Measurements from ENCODE around the gene HINT1. TPM values are rescaled to one million over a fixed set of nuclear protein-coding genes. Genes with fewer than 3 reads are reported as not detected.
A peak's percentile ranks its signal among the peaks of the same experiment; 100 is the strongest.
"Not testable (repeated sequence)": the region's sequence is repeated elsewhere in the genome, so short reads cannot be mapped to it uniquely, and the experiment has no call there.

The HINT1 gene
- total RNA-seq, 5 donors from 2014 or later (not counting 1 experiment from before 2014, with no cell fraction given): 204 to 240 (median 238) TPM

DNA sequence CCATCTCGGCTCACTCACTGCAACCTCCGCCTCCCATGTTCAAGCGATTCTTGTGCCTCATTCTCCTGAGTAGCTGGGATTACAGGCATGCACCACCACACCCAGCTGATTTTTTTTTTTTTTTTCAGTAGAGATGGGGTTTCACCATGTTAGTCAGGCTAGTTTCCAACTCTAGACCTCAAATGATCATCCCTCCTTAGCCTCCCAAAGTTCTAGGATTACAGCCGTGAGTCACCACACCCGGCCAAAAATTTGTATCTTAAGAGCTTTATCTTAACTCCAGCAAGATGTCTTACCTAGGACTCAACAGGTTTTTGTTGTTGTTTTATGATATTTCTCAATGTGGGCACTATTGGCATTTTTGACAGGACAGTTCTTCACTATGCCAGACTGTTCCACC lies 33.6 kb upstream of the HINT1 start:
- Histone ChIP-seq H3K27ac (ENCODE audit: low read length) (no peak overlapping the region), H3K4me3 (ENCODE audit: control insufficient read depth in 1 of 2, extremely low read depth in 1 of 2, low read length in 1 of 2) (no peak overlapping the region), H3K27me3 (replicated peaks in 1 of 2; ENCODE audit: control insufficient read depth in 2 of 2, extremely low read depth in 1 of 2, insufficient read depth in 2 of 2, low read length in 1 of 2) (no peaks in the 10 kb centered on the region), H3K9me3 (no peaks in the 10 kb centered on the region), H3K36me3 (ENCODE audit: control insufficient read depth in 2 of 2, extremely low read depth in 1 of 2, insufficient read depth in 1 of 2, low read length in 1 of 2) (peaks cover 0 to 3% of the 10 kb centered on the region in 2 donors), H3K4me1 (ENCODE audit: control insufficient read depth in 1 of 2, extremely low read depth in 1 of 2, insufficient read depth in 2 of 2, low read length in 2 of 2) (no peaks in the 10 kb centered on the region)
- ChIA-PET CTCF (interaction anchor here in 1 of 2 donors (1.2 kb wide), 1 partner anchor 10 kb away, joined by 7 read pairs; no protein-coding TSS in a partner anchor), POLR2A (interaction anchor here (0.6 kb wide), 2 partner anchors 11 to 16 kb away, joined by 3 to 8 read pairs; no protein-coding TSS in a partner anchor)
- WGBS (ENCODE audit: insufficient coverage): no CpG with 5 or more reads among the region's 5 CpGs
- Mint-ChIP-seq H3K36me3 (peaks cover 17% of the 10 kb centered on the region), H3K4me1 (peaks cover 7 to 9% (median 8%) of the 10 kb centered on the region in 3 donors), H3K9me3 (no peaks in the 10 kb centered on the region), H3K4me3 (no peak overlapping the region), H3K27me3 (no peaks in the 10 kb centered on the region), H3K27ac (no peak overlapping the region)
- ATAC-seq (replicated peaks in 1 of 4) (no peak), DNase-seq (no peak)

GRCh38 chr5:131196331-131196730 lies 31.3 kb upstream of the HINT1 start:
- ATAC-seq (replicated peaks in 1 of 4): no peak
- 100% methylated on average over 3 of the region's 4 CpGs for WGBS (ENCODE audit: insufficient coverage)
- no peaks in the 10 kb centered on the region for H3K27me3 Mint-ChIP-seq
- H3K4me1 Mint-ChIP-seq: peaks cover 7 to 9% (median 8%) of the 10 kb centered on the region in 3 donors
- H3K9me3 ChIP-seq: no peaks in the 10 kb centered on the region
- H3K4me3 ChIP-seq (ENCODE audit: control insufficient read depth in 1 of 2, extremely low read depth in 1 of 2, low read length in 1 of 2): no peak overlapping the region
- H3K36me3 Mint-ChIP-seq: peaks cover 16% of the 10 kb centered on the region
- ChIA-PET POLR2A (interaction anchor here (0.6 to 0.7 kb wide), 3 partner anchors 8 to 22 kb away, joined by 3 to 8 read pairs (median 4); no protein-coding TSS in a partner anchor), CTCF (interaction anchor here in 1 of 2 donors (0.7 kb wide), 1 partner anchor 18 kb away, joined by 4 read pairs; no protein-coding TSS in a partner anchor)
- H3K9me3 Mint-ChIP-seq: no peaks in the 10 kb centered on the region
- no peaks in the 10 kb centered on the region for H3K27me3 ChIP-seq (replicated peaks in 1 of 2; ENCODE audit: control insufficient read depth in 2 of 2, extremely low read depth in 1 of 2, insufficient read depth in 2 of 2, low read length in 1 of 2)
- no peak overlapping the region for H3K4me3 Mint-ChIP-seq
- H3K36me3 ChIP-seq (ENCODE audit: control insufficient read depth in 2 of 2, extremely low read depth in 1 of 2, insufficient read depth in 1 of 2, low read length in 1 of 2): peaks cover 0 to 3% of the 10 kb centered on the region in 2 donors
- no peak overlapping the region for H3K27ac ChIP-seq (ENCODE audit: low read length)
- H3K4me1 ChIP-seq (ENCODE audit: control insufficient read depth in 1 of 2, extremely low read depth in 1 of 2, insufficient read depth in 2 of 2, low read length in 2 of 2): no peaks in the 10 kb centered on the region
- no peak for DNase-seq
- no peak overlapping the region for H3K27ac Mint-ChIP-seq

GRCh38 chr5:131195696-131196095 lies 30.6 kb upstream of the HINT1 start:
- no peaks in the 10 kb centered on the region for H3K27me3 ChIP-seq (replicated peaks in 1 of 2; ENCODE audit: control insufficient read depth in 2 of 2, extremely low read depth in 1 of 2, insufficient read depth in 2 of 2, low read length in 1 of 2)
- H3K4me1 Mint-ChIP-seq: peaks cover 7 to 9% (median 8%) of the 10 kb centered on the region in 3 donors
- peaks cover 0 to 3% of the 10 kb centered on the region in 2 donors for H3K36me3 ChIP-seq (ENCODE audit: control insufficient read depth in 2 of 2, extremely low read depth in 1 of 2, insufficient read depth in 1 of 2, low read length in 1 of 2)
- DNase-seq: no peak
- H3K4me3 Mint-ChIP-seq: no peak overlapping the region
- H3K36me3 Mint-ChIP-seq: peaks cover 16% of the 10 kb centered on the region
- H3K4me1 ChIP-seq (ENCODE audit: control insufficient read depth in 1 of 2, extremely low read depth in 1 of 2, insufficient read depth in 2 of 2, low read length in 2 of 2): no peaks in the 10 kb centered on the region
- no peak overlapping the region for H3K4me3 ChIP-seq (ENCODE audit: control insufficient read depth in 1 of 2, extremely low read depth in 1 of 2, low read length in 1 of 2)
- no peak for ATAC-seq (replicated peaks in 1 of 4)
- H3K9me3 ChIP-seq: no peaks in the 10 kb centered on the region
- CTCF ChIA-PET: interaction anchor here in 1 of 2 donors (0.6 kb wide), 1 partner anchor 19 kb away, joined by 3 read pairs; no protein-coding TSS in a partner anchor
- POLR2A ChIA-PET: interaction anchor here in 1 of 2 donors (0.7 kb wide), 1 partner anchor 10 kb away, joined by 8 read pairs; no protein-coding TSS in a partner anchor
- H3K27ac ChIP-seq (ENCODE audit: low read length): no peak overlapping the region
- no peaks in the 10 kb centered on the region for H3K9me3 Mint-ChIP-seq
- H3K27ac Mint-ChIP-seq: peak overlapping the region in 1 of 2 donors; percentile 66
- no peaks in the 10 kb centered on the region for H3K27me3 Mint-ChIP-seq

DNA sequence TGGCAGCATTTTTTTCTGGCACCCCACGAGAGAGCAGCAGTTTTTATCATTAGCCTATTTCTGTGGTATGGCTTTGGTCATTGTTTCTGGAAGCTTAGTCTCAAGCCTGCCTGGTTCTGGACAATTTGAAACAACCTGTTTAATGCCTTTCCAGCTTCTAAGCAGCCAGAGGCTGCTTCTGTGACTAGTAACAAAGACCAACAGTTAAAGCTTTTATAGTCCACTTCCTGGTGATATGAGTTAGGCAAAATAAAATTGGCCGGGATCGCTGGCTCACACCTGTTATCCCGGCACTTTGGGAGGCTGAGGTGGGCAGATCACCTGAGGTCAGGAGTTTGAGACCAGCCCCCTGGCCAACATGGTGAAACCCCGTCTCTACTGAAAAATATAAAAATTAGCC lies 29.7 kb upstream of the HINT1 start:
- Mint-ChIP-seq H3K27ac (peak overlapping the region in 1 of 2 donors; percentile 25), H3K4me1 (peaks cover 7 to 9% (median 8%) of the 10 kb centered on the region in 3 donors), H3K4me3 (no peak overlapping the region), H3K9me3 (no peaks in the 10 kb centered on the region), H3K36me3 (peaks cover 14% of the 10 kb centered on the region), H3K27me3 (no peaks in the 10 kb centered on the region)
- Histone ChIP-seq H3K4me3 (ENCODE audit: control insufficient read depth in 1 of 2, extremely low read depth in 1 of 2, low read length in 1 of 2) (no peak overlapping the region), H3K4me1 (ENCODE audit: control insufficient read depth in 1 of 2, extremely low read depth in 1 of 2, insufficient read depth in 2 of 2, low read length in 2 of 2) (no peaks in the 10 kb centered on the region), H3K27ac (ENCODE audit: low read length) (no peak overlapping the region), H3K36me3 (ENCODE audit: control insufficient read depth in 2 of 2, extremely low read depth in 1 of 2, insufficient read depth in 1 of 2, low read length in 1 of 2) (peaks cover 0 to 3% of the 10 kb centered on the region in 2 donors), H3K27me3 (replicated peaks in 1 of 2; ENCODE audit: control insufficient read depth in 2 of 2, extremely low read depth in 1 of 2, insufficient read depth in 2 of 2, low read length in 1 of 2) (no peaks in the 10 kb centered on the region), H3K9me3 (no peaks in the 10 kb centered on the region)
- DNase-seq (no peak), ATAC-seq (replicated peaks in 1 of 4) (no peak)
- ChIA-PET CTCF (no interaction called here), POLR2A (no interaction called here)
- 100% methylated on average over 4 of the region's 5 CpGs for WGBS (ENCODE audit: insufficient coverage)

DNA sequence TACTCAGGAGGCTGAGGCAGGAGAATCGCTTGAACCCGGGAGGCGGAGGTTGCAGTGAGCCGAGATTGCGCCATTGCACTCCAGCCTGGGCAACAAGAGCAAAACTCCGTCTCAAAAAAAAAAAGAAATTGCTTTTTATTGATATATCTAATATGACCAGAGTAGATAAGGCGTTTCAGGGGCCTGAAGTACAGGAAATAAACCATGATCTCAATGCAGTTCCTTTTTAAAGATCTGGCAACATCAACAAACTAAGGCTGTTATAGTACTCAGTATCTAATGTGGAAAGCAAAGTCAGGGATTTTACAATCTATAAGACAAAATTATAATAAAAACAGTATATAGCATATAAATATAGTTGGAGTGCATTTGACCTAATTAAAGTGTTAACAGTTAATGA lies 28.8 kb upstream of the HINT1 start:
- H3K36me3 Mint-ChIP-seq: peaks cover 20% of the 10 kb centered on the region
- DNase-seq; H3K4me3 Mint-ChIP-seq; H3K27ac ChIP-seq (ENCODE audit: low read length); H3K36me3 ChIP-seq (ENCODE audit: control insufficient read depth in 2 of 2, extremely low read depth in 1 of 2, insufficient read depth in 1 of 2, low read length in 1 of 2); CTCF ChIA-PET; H3K4me1 ChIP-seq (ENCODE audit: control insufficient read depth in 1 of 2, extremely low read depth in 1 of 2, insufficient read depth in 2 of 2, low read length in 2 of 2); ATAC-seq (replicated peaks in 1 of 4); H3K4me3 ChIP-seq (ENCODE audit: control insufficient read depth in 1 of 2, extremely low read depth in 1 of 2, low read length in 1 of 2); H3K27me3 ChIP-seq (replicated peaks in 1 of 2; ENCODE audit: control insufficient read depth in 2 of 2, extremely low read depth in 1 of 2, insufficient read depth in 2 of 2, low read length in 1 of 2); H3K4me1 Mint-ChIP-seq; H3K9me3 ChIP-seq; H3K27ac Mint-ChIP-seq; H3K9me3 Mint-ChIP-seq; H3K27me3 Mint-ChIP-seq: not testable (repeated sequence)
- WGBS (ENCODE audit: insufficient coverage): no CpG with 5 or more reads among the region's 7 CpGs
- POLR2A ChIA-PET: interaction anchor here in 1 of 2 donors (0.6 kb wide), 1 partner anchor 42 kb away, joined by 3 read pairs; no protein-coding TSS in a partner anchor

DNA sequence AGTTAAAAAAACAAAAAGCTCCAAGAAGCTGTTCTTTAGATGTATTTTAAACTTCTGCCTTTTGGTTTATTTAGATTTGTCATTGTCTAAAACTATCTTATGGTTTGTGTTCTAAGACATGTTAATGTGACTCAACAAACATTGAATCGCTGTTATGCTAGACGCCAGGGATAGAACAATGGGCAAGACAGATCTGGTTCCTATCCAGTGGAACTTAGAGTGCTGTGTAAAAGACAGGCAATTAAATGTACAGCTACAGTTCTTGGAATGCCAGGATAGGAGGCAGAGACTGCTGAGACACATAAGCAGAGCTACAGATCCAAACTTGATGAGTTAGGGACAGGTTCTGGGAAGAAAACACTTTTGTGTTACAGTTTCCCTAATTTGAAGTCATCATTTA lies 28.1 kb upstream of the HINT1 start:
- CTCF ChIA-PET: no interaction called here
- Histone ChIP-seq H3K9me3 (no peaks in the 10 kb centered on the region), H3K27ac (ENCODE audit: low read length) (no peak overlapping the region), H3K27me3 (replicated peaks in 1 of 2; ENCODE audit: control insufficient read depth in 2 of 2, extremely low read depth in 1 of 2, insufficient read depth in 2 of 2, low read length in 1 of 2) (no peaks in the 10 kb centered on the region), H3K36me3 (ENCODE audit: control insufficient read depth in 2 of 2, extremely low read depth in 1 of 2, insufficient read depth in 1 of 2, low read length in 1 of 2) (peaks cover 0 to 3% of the 10 kb centered on the region in 2 donors), H3K4me1 (ENCODE audit: control insufficient read depth in 1 of 2, extremely low read depth in 1 of 2, insufficient read depth in 2 of 2, low read length in 2 of 2) (no peaks in the 10 kb centered on the region), H3K4me3 (ENCODE audit: control insufficient read depth in 1 of 2, extremely low read depth in 1 of 2, low read length in 1 of 2) (no peak overlapping the region)
- no peak for DNase-seq
- no peaks in the 10 kb centered on the region for H3K9me3 Mint-ChIP-seq
- H3K27ac Mint-ChIP-seq: no peak overlapping the region
- H3K27me3 Mint-ChIP-seq: no peaks in the 10 kb centered on the region
- no peak for ATAC-seq (replicated peaks in 1 of 4)
- POLR2A ChIA-PET: interaction anchor here in 1 of 2 donors (0.6 kb wide), 1 partner anchor 43 kb away, joined by 3 read pairs; no protein-coding TSS in a partner anchor
- H3K4me3 Mint-ChIP-seq: no peak overlapping the region
- peaks cover 18% of the 10 kb centered on the region for H3K36me3 Mint-ChIP-seq
- peaks cover 3 to 10% (median 6%) of the 10 kb centered on the region in 3 donors for H3K4me1 Mint-ChIP-seq
- WGBS (ENCODE audit: insufficient coverage): 100% methylated on average over 2 of the region's 2 CpGs

Data from T-cell (primary cell).